OCI-LY7 (cell line): ENCODE data around the gene ABCB9. TPM values are rescaled to one million over a fixed set of nuclear protein-coding genes. Genes with fewer than 3 reads are reported as not detected.
A peak's percentile ranks its signal among the peaks of the same experiment; 100 is the strongest.

Experiments
- BruUV-seq: library from RNA; stranded (reverse); fragments of 400-500 nt; replicated peaks from 2 replicates; lab custom pipeline; 2021; lab: Mats Ljungman, UMichigan
- CTCF ChIA-PET: fragments of 300-600 bp; sonication (Branson Sonifier 250); formaldehyde crosslinking; loops from one replicate; lab custom pipeline; 2022; ENCODE audit warnings: antibody characterized with exemption; ENCODE audit not compliant: unreplicated experiment; lab: Charles Lee
- POLR2A ChIA-PET: fragments of 300-600 bp; sonication (Branson Sonifier 250); formaldehyde crosslinking; loops from one replicate; lab custom pipeline; 2022; ENCODE audit warnings: antibody characterized with exemption; lab: Charles Lee
- DNase-seq: peaks from one replicate; pipeline ENCODE4 v3.0.0-alpha.2; 2015; ENCODE audit warnings: low spot score
- H2AFZ ChIP-seq: fragments of 200-600 bp; sonication (generic), shearing (Covaris generic); 2 replicates; pipeline ENCODE4 v1.6.1; 2014; ENCODE audit warnings: mild to moderate bottlenecking, antibody characterized with exemption, low read length, moderate library complexity
- H3K27ac ChIP-seq: fragments of 200-600 bp; sonication (generic); 2 replicates; pipeline ENCODE4 v1.5.1; 2014; ENCODE audit warnings: mixed run types, low read depth, mild to moderate bottlenecking, moderate library complexity, low read length, inconsistent platforms; ENCODE audit not compliant: poor library complexity, severe bottlenecking
- H3K36me3 ChIP-seq: fragments of 200-600 bp; sonication (generic); 2 replicates; pipeline ENCODE4 v1.6.1; 2014; ENCODE audit warnings: mild to moderate bottlenecking, antibody characterized with exemption, low read length, moderate library complexity, mixed read lengths; ENCODE audit not compliant: insufficient read depth
- H3K4me1 ChIP-seq: fragments of 200-600 bp; sonication (generic); 2 replicates; pipeline ENCODE4 v1.5.1; 2014; ENCODE audit warnings: mild to moderate bottlenecking, low read length; ENCODE audit not compliant: insufficient read depth, poor library complexity, severe bottlenecking
- H3K4me2 ChIP-seq: fragments of 200-600 bp; sonication (generic); 2 replicates; pipeline ENCODE4 v1.6.1; 2014; ENCODE audit warnings: mild to moderate bottlenecking, low read length
- H3K4me3 ChIP-seq: fragments of 200-600 bp; sonication (generic); 2 replicates; pipeline ENCODE4 v1.5.1; 2014; ENCODE audit warnings: mild to moderate bottlenecking, low read depth, low read length; ENCODE audit not compliant: poor library complexity, severe bottlenecking
- H3K79me2 ChIP-seq: fragments of 200-600 bp; sonication (generic); 2 replicates; pipeline ENCODE4 v1.6.1; 2016; ENCODE audit warnings: low read depth, mild to moderate bottlenecking, low read length, moderate library complexity, mixed read lengths; ENCODE audit not compliant: insufficient read depth
- H3K9me2 ChIP-seq: fragments of 200-600 bp; sonication (generic); 2 replicates; pipeline ENCODE4 v1.6.1; 2016; ENCODE audit warnings: mild to moderate bottlenecking, low read length, mixed read lengths; ENCODE audit not compliant: insufficient read depth
- H3K9me3 ChIP-seq: fragments of 200-600 bp; sonication (generic); 2 replicates; pipeline ENCODE4 v1.6.1; 2014; ENCODE audit warnings: mild to moderate bottlenecking, mixed run types, low read length, mixed read lengths
- H4K20me1 ChIP-seq: fragments of 200-600 bp; sonication (generic); 2 replicates; pipeline ENCODE4 v1.6.1; 2014; ENCODE audit warnings: mild to moderate bottlenecking, antibody characterized with exemption, low read length, moderate library complexity, mixed read lengths; ENCODE audit not compliant: insufficient read depth
- EZH2phosphoT487 ChIP-seq: fragments of 200-600 bp; sonication (generic); IDR thresholded peaks from 2 replicates; pipeline ENCODE4 v1.6.1; 2018; ENCODE audit warnings: low read depth, borderline replicate concordance, mild to moderate bottlenecking, mixed run types, antibody characterized with exemption, low read length, moderate library complexity, mixed read lengths
- intact Hi-C: fragments of 100-400 bp; cut with micrococcal nuclease; formaldehyde crosslinking; loops from one replicate; pipeline ENCODE4 v1.10.0; 2022; ENCODE audit not compliant: unreplicated experiment
- total RNA-seq, 2 experiments: library from RNA; depleted of rRNA in 1 of 2; stranded (reverse); fragments of >200 nt in 1 of 2; shearing (Covaris generic) in 1 of 2; gene quantifications; 2 replicates each; pipeline ENCODE4 v1.2.3, GENCODE V29; 2014 to 2022
- TF ChIP-seq, protein P1 (sequence below): fragments of 200-600 bp; sonication (generic); conservative IDR thresholded peaks from 2 replicates; pipeline ENCODE4 v1.5.1; 2014; ENCODE audit warnings: mild to moderate bottlenecking, antibody characterized with exemption, low read length, moderate library complexity, mixed read lengths

ABCB9 gene
- total RNA-seq, 2 experiments from 2014 or later: 4.0 to 7.9 TPM

DNA sequence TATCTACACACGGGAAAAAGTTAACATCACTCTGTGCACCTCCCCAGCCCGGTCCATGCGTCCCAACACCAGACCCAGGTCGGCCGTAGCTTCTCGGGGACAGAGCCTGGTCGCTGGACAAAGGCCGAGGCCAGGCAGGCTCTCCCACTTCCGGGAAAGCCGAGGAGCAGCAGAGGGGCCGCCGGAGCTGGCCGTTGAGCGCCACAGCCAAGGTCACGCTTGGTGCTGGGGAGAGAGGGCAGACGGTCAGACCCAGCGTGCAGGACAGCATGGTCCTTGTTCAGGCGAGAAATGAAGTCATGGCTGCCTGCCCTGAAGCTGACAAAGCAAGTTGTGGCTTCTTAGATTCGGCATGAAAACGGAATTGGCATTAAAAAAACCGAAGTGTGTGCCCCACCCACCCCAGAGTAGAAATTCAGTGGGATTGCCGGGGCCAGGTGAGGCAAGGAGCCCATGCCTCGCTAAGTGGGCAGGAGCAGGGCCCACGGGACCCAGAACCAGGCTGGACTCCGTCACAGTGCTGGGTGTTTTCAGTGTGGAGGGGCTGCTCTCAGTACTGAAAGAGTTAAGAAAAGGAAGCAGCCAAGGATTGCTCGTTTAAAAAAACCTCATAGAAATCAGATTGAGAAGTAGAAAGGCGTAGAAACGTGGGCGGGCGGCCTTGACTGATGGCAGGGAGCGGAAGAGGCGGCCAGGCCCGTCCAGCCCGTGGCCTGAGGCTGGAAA, 18.5 kb upstream of the ABCB9 start:
- Histone ChIP-seq H3K27ac (no peak overlapping the region), H3K79me2 (peaks cover 17% of the 10 kb centered on the region; the same call in 1 of the 2 replicates), H4K20me1 (no peaks in the 10 kb centered on the region), H3K4me1 (peaks cover 34% of the 10 kb centered on the region), H3K36me3 (peaks cover 31% of the 10 kb centered on the region), H3K9me3 (no peaks in the 10 kb centered on the region), H3K4me2 (peak overlapping the region; percentile 16; the same call in 1 of the 2 replicates), H2AFZ (no peak overlapping the region), H3K4me3 (no peak overlapping the region), H3K9me2 (no peaks in the 10 kb centered on the region)
- DNase-seq: no peak
- TF ChIP-seq, protein P1, sequence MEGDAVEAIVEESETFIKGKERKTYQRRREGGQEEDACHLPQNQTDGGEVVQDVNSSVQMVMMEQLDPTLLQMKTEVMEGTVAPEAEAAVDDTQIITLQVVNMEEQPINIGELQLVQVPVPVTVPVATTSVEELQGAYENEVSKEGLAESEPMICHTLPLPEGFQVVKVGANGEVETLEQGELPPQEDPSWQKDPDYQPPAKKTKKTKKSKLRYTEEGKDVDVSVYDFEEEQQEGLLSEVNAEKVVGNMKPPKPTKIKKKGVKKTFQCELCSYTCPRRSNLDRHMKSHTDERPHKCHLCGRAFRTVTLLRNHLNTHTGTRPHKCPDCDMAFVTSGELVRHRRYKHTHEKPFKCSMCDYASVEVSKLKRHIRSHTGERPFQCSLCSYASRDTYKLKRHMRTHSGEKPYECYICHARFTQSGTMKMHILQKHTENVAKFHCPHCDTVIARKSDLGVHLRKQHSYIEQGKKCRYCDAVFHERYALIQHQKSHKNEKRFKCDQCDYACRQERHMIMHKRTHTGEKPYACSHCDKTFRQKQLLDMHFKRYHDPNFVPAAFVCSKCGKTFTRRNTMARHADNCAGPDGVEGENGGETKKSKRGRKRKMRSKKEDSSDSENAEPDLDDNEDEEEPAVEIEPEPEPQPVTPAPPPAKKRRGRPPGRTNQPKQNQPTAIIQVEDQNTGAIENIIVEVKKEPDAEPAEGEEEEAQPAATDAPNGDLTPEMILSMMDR: no peak
- no peak for TF ChIP-seq EZH2phosphoT487
- intact Hi-C loops: loop anchor here (5.0 kb wide), 1 partner anchor 73 kb away; no protein-coding TSS in a partner anchor
- BruUV-seq: no TSS peak
- ChIA-PET CTCF (no interaction called here), POLR2A (interaction anchor here (0.6 to 0.9 kb wide), 2 partner anchors 9 to 253 kb away, joined by 3 read pairs; partner anchors contain the start of gene OGFOD2)

DNA sequence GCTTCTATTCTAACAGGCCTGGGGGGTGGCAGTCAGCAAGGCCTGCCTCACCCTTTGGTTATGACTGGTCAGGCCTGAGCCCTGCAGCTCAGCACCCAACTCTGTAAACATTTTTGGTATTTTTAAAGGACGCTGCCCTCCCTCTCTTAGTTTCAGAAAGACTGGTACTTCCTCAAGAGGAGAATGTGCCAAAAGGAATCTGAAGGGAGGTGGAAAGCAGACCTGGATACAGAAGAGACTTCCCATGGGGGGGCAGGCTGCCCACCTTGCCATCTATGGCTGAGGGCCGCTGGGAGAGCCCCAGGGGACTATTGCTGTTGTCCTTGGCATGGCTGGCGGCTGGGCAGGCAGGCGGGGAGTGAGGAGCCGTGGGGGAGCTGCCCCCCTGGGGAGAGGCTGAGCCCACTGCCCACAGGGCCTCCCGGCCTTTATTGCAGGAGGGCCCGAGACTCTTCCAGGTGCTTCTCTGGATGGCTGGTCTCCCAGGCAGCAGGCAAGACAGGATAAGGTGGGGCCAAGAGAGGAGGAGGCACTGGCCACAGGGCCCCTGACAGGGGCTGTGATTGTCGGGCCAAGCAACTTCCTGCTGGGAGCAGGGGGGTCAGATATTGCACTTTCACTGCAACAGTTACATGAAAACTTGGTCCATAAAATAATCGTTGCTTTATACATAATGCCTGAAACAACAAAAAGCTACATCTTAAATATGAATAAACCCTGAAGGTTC, 17.7 kb upstream of the ABCB9 start:
- intact Hi-C loops: loop anchor here (5.0 kb wide), 1 partner anchor 73 kb away; no protein-coding TSS in a partner anchor
- Histone ChIP-seq H3K9me2 (no peaks in the 10 kb centered on the region), H3K79me2 (peaks cover 17% of the 10 kb centered on the region; the same call in 1 of the 2 replicates), H3K4me1 (peaks cover 42% of the 10 kb centered on the region), H3K9me3 (no peaks in the 10 kb centered on the region), H3K36me3 (peaks cover 35% of the 10 kb centered on the region), H3K27ac (no peak overlapping the region), H4K20me1 (no peaks in the 10 kb centered on the region), H3K4me3 (no peak overlapping the region), H2AFZ (no peak overlapping the region), H3K4me2 (peak overlapping the region; percentile 16; the same call in 1 of the 2 replicates)
- CTCF ChIA-PET: no interaction called here
- TF ChIP-seq, protein P1: no peak
- TF ChIP-seq EZH2phosphoT487: no peak
- BruUV-seq: no TSS peak
- DNase-seq: no peak
- POLR2A ChIA-PET: interaction anchor here (0.6 to 0.9 kb wide), 3 partner anchors 9 to 755 kb away, joined by 3 read pairs; partner anchors contain the start of gene OGFOD2
